IMR-90 (cell line): ENCODE measurements around the gene PCDHGB1. TPM values are rescaled to one million over a fixed set of nuclear protein-coding genes. Genes with fewer than 3 reads are reported as not detected.
"Not testable (repeated sequence)": the region's sequence is repeated elsewhere in the genome, so short reads cannot be mapped to it uniquely, and the experiment has no call there.

Experiments
- ATAC-seq: fragments of 200-7000 bp; cut with Tn5 transposase; 2 replicates; pipeline ENCODE4 v1.9.1; 2020; ENCODE audit warnings: low read depth, mild to moderate bottlenecking, moderate library complexity
- BruUV-seq: library from RNA; stranded (reverse); fragments of 400-500 nt; replicated peaks from 2 replicates; lab custom pipeline; 2021; lab: Mats Ljungman, UMichigan
- CTCF ChIA-PET: fragments of 300-600 bp; formaldehyde crosslinking; extraction: SDS; loops from one replicate; lab custom pipeline; 2021; ENCODE audit warnings: antibody characterized with exemption; lab: Yijun Ruan, JAX
- POLR2A ChIA-PET: fragments of 300-600 bp; sonication (Branson Sonifier 250); formaldehyde crosslinking; loops from one replicate; lab custom pipeline; 2022; ENCODE audit warnings: antibody characterized with exemption; ENCODE audit not compliant: unreplicated experiment; lab: Charles Lee
- DNase-seq: peaks from one replicate; pipeline ENCODE4 v3.0.0; 2013
- H2AFZ ChIP-seq: replicated peaks from 2 replicates; pipeline ENCODE3; 2013; ENCODE audit warnings: low read length, mild to moderate bottlenecking; ENCODE audit not compliant: poor library complexity
- H2AK5ac ChIP-seq: 2 replicates; pipeline ENCODE4 v1.6.1; 2013; ENCODE audit warnings: low read depth, low read length, inconsistent platforms
- H2AK9ac ChIP-seq: replicated peaks from 2 replicates; pipeline ENCODE3; 2013; ENCODE audit warnings: mild to moderate bottlenecking, low read depth, low read length, moderate library complexity; ENCODE audit not compliant: poor library complexity
- H2BK120ac ChIP-seq: 2 replicates; pipeline ENCODE4 v1.6.1; 2013; ENCODE audit warnings: low read depth, low read length, inconsistent platforms
- H2BK15ac ChIP-seq: 3 replicates; pipeline ENCODE4 v1.6.1; 2013; ENCODE audit warnings: low read depth, low read length, inconsistent platforms
- H2BK20ac ChIP-seq: 2 replicates; pipeline ENCODE4 v1.6.1; 2013; ENCODE audit warnings: low read depth, mild to moderate bottlenecking, inconsistent platforms, low read length, moderate library complexity
- H2BK5ac ChIP-seq: 2 replicates; pipeline ENCODE4 v1.6.1; 2013; ENCODE audit warnings: mild to moderate bottlenecking, low read depth, low read length, inconsistent platforms; ENCODE audit not compliant: poor library complexity, severe bottlenecking
- H3K14ac ChIP-seq: replicated peaks from 2 replicates; pipeline ENCODE4 v1.6.1; 2013; ENCODE audit warnings: low read depth, low read length, inconsistent platforms
- H3K18ac ChIP-seq: 2 replicates; pipeline ENCODE4 v1.6.1; 2013; ENCODE audit warnings: low read depth, low read length, control low read depth
- H3K23ac ChIP-seq: 2 replicates; pipeline ENCODE4 v1.6.1; 2013; ENCODE audit warnings: low read depth, low read length, inconsistent platforms
- H3K27ac ChIP-seq: 2 replicates; pipeline ENCODE4 v1.5.1; 2013; ENCODE audit warnings: mild to moderate bottlenecking, control low read depth, low read length; ENCODE audit not compliant: insufficient read depth
- H3K27me3 ChIP-seq: 2 replicates; pipeline ENCODE4 v1.6.1; 2013; ENCODE audit warnings: low read length; ENCODE audit not compliant: control insufficient read depth, insufficient read depth
- H3K36me3 ChIP-seq: 2 replicates; pipeline ENCODE4 v1.6.1; 2013; ENCODE audit warnings: low read length, mixed read lengths; ENCODE audit not compliant: control insufficient read depth, insufficient read depth
- H3K4ac ChIP-seq: 2 replicates; pipeline ENCODE4 v1.6.1; 2013; ENCODE audit warnings: low read depth, low read length, inconsistent platforms
- H3K4me1 ChIP-seq: 2 replicates; pipeline ENCODE4 v1.6.1; 2013; ENCODE audit warnings: low read length, mixed read lengths; ENCODE audit not compliant: control insufficient read depth, insufficient read depth
- H3K4me2 ChIP-seq: 2 replicates; pipeline ENCODE4 v1.6.1; 2013; ENCODE audit warnings: low read depth, mild to moderate bottlenecking, control low read depth, low read length, moderate library complexity
- H3K4me3 ChIP-seq: 2 replicates; pipeline ENCODE4 v1.5.1; 2013; ENCODE audit warnings: low read depth, mild to moderate bottlenecking, control low read depth, low read length, moderate library complexity; ENCODE audit not compliant: insufficient read depth
- H3K56ac ChIP-seq: 2 replicates; pipeline ENCODE4 v1.6.1; 2013; ENCODE audit warnings: low read length, inconsistent platforms; ENCODE audit not compliant: insufficient read depth; ENCODE audit errors: extremely low read depth
- H3K79me1 ChIP-seq, 2 experiments: 2 replicates each; pipeline ENCODE4 v1.6.1; 2013; ENCODE audit warnings: low read length in 2 of 2, inconsistent platforms in 1 of 2, low read depth in 1 of 2
- H3K9ac ChIP-seq: 2 replicates; pipeline ENCODE4 v1.6.1; 2013; ENCODE audit warnings: low read depth, low read length, control low read depth
- H3K9me1 ChIP-seq: 2 replicates; pipeline ENCODE4 v1.6.1; 2013; ENCODE audit warnings: low read length, inconsistent platforms; ENCODE audit not compliant: insufficient read depth
- H3K9me3 ChIP-seq: 2 replicates; pipeline ENCODE4 v1.6.1; 2013; ENCODE audit warnings: low read length; ENCODE audit not compliant: control insufficient read depth, insufficient read depth
- H4K20me1 ChIP-seq: 2 replicates; pipeline ENCODE4 v1.6.1; 2013; ENCODE audit warnings: low read length, inconsistent platforms; ENCODE audit not compliant: insufficient read depth
- H4K5ac ChIP-seq: 2 replicates; pipeline ENCODE4 v1.6.1; 2013; ENCODE audit warnings: mild to moderate bottlenecking, low read depth, low read length, control low read depth
- H4K8ac ChIP-seq, 2 experiments: 2 replicates each; pipeline ENCODE4 v1.6.1; 2013; ENCODE audit warnings: low read depth in 2 of 2, low read length in 2 of 2, control low read depth in 1 of 2, inconsistent platforms in 1 of 2
- H4K91ac ChIP-seq: 2 replicates; pipeline ENCODE4 v1.6.1; 2013; ENCODE audit warnings: low read depth, low read length, inconsistent platforms; ENCODE audit not compliant: insufficient read depth
- CHD1 ChIP-seq: IDR thresholded peaks from 2 replicates; pipeline ENCODE4 v1.6.1; 2012; ENCODE audit warnings: low read depth, low read length, improper control_type of control experiment
- ELK1 ChIP-seq: fragments of 150-350 bp; IDR thresholded peaks from 2 replicates; pipeline ENCODE4 v1.6.1; 2016; ENCODE audit warnings: low read depth, mild to moderate bottlenecking, low read length, moderate library complexity, borderline replicate concordance
- MAFK ChIP-seq: IDR thresholded peaks from 2 replicates; pipeline ENCODE4 v1.6.1; 2012; ENCODE audit warnings: low read depth, low read length, improper control_type of control experiment
- MAZ ChIP-seq: IDR thresholded peaks from 2 replicates; pipeline ENCODE4 v1.6.1; 2012; ENCODE audit warnings: low read depth, mild to moderate bottlenecking, low read length, improper control_type of control experiment, moderate library complexity, borderline replicate concordance
- MXI1 ChIP-seq: IDR thresholded peaks from 2 replicates; pipeline ENCODE4 v1.6.1; 2012; ENCODE audit warnings: low read depth, mild to moderate bottlenecking, low read length, moderate library complexity, borderline replicate concordance
- WGBS, 2 experiments: methylation state at CpG; one replicate each; pipeline versions ENCODE4 v1.1.5 to v1.1.7; 2013; ENCODE audit warnings: missing lambda C conversion rate in 2 of 2; ENCODE audit not compliant: insufficient read length in 1 of 2; ENCODE audit errors: extremely low coverage in 2 of 2; 5-methylcytosine and 5-hydroxymethylcytosine counted together
- dilution Hi-C: fragments of 300-500 bp; cut with HindIII; formaldehyde crosslinking; loops from one replicate; pipeline ENCODE4 v1.14.3; 2018; ENCODE audit warnings: low sequenced_read_pairs; ENCODE audit not compliant: unreplicated experiment
- in situ Hi-C: fragments of 300-500 bp; cut with MboI; formaldehyde crosslinking; loops from 3 replicates; pipeline ENCODE4 v1.14.3; 2019; ENCODE audit warnings: low sequenced_read_pairs, inconsistent platforms, mixed read lengths
- intact Hi-C: fragments of 100-400 bp; cut with micrococcal nuclease; formaldehyde crosslinking; loops from 2 replicates; pipeline ENCODE4 v1.10.0; 2022
- polyA plus RNA-seq, 3 experiments: library from polyadenylated mRNA; depleted of rRNA; stranded (reverse); fragments of >200 nt; gene quantifications; 2 replicates each; pipeline ENCODE4 v1.2.3, GENCODE V29; 2012; ENCODE audit warnings: low replicate concordance in 1 of 3
- total RNA-seq: library from RNA; depleted of rRNA; stranded (reverse); fragments of >200 nt; gene quantifications from 2 replicates; pipeline ENCODE4 v1.2.3, GENCODE V29; 2012

The PCDHGB1 gene
- total and polyA plus RNA-seq, 2 of the 4 experiments (the other 2 are of a cell fraction), result 1.9 to 3.6 TPM

GRCh38 chr5:141393267-141393666 lies 43.4 kb downstream of the PCDHGB1 start:
- no peaks in the 10 kb centered on the region for H4K20me1 ChIP-seq
- H2AFZ ChIP-seq, result no peak overlapping the region
- H3K56ac ChIP-seq, result no peak overlapping the region
- H2BK15ac ChIP-seq, result no peak overlapping the region
- H3K9me1 ChIP-seq, result no peaks in the 10 kb centered on the region
- BruUV-seq, result no TSS peak
- H2AK5ac ChIP-seq, result no peak overlapping the region
- peaks cover 24% of the 10 kb centered on the region for H3K36me3 ChIP-seq
- DNase-seq, result no peak
- no peak overlapping the region for H3K4me2 ChIP-seq
- no peak overlapping the region for H3K18ac ChIP-seq
- H3K4ac ChIP-seq, result no peak overlapping the region
- no peak overlapping the region for H3K23ac ChIP-seq
- no peak overlapping the region for H2BK5ac ChIP-seq
- no peak overlapping the region for H2AK9ac ChIP-seq
- dilution Hi-C loops, result no loop called here
- no peak overlapping the region for H4K91ac ChIP-seq
- H3K9ac ChIP-seq, result no peak overlapping the region
- ChIA-PET POLR2A (no interaction called here), CTCF (no interaction called here)
- no peak overlapping the region for H3K27ac ChIP-seq
- TF ChIP-seq MAZ, result no peak
- no peak for TF ChIP-seq ELK1
- TF ChIP-seq MXI1, result no peak
- no peak for TF ChIP-seq CHD1
- no peak for TF ChIP-seq MAFK
- in situ Hi-C loops, result no loop called here
- WGBS, 2 experiments, result 47% methylated on average over 13 of the region's 21 CpGs; no CpG with 5 or more reads in 1 of the 2 experiments
- no peak overlapping the region for H4K8ac ChIP-seq
- peaks cover 1% of the 10 kb centered on the region; the same call in 1 of the 2 replicates for H3K4me1 ChIP-seq
- no peak overlapping the region for H2BK120ac ChIP-seq
- H3K4me3 ChIP-seq, result no peak overlapping the region
- intact Hi-C loops, result no loop called here
- no peak overlapping the region for H2BK20ac ChIP-seq
- ATAC-seq, result no peak
- H3K27me3 ChIP-seq, result no peaks in the 10 kb centered on the region
- peaks cover 48% of the 10 kb centered on the region for H3K9me3 ChIP-seq
- H3K14ac ChIP-seq, result no peak overlapping the region
- H3K79me1 ChIP-seq, result peaks cover 5 to 7% of the 10 kb centered on the region in 2 experiments; a peak in 3 of 4 replicates
- no peak overlapping the region for H4K5ac ChIP-seq

GRCh38 chr5:141394401-141395187 lies 44.7 kb downstream of the PCDHGB1 start:
- H3K14ac ChIP-seq, in situ Hi-C loops, H2BK15ac ChIP-seq, H2BK120ac ChIP-seq, H3K4me3 ChIP-seq, H3K4me2 ChIP-seq, DNase-seq, H3K27me3 ChIP-seq, H3K27ac ChIP-seq, H2BK5ac ChIP-seq, H4K8ac ChIP-seq, H4K20me1 ChIP-seq, H3K56ac ChIP-seq, H2AFZ ChIP-seq, H3K9ac ChIP-seq, H3K4ac ChIP-seq, BruUV-seq, H4K5ac ChIP-seq, H2AK9ac ChIP-seq, H4K91ac ChIP-seq, intact Hi-C loops, H3K79me1 ChIP-seq, H3K9me1 ChIP-seq, H2BK20ac ChIP-seq, H2AK5ac ChIP-seq, dilution Hi-C loops, POLR2A ChIA-PET, H3K18ac ChIP-seq, H3K4me1 ChIP-seq, H3K23ac ChIP-seq, ATAC-seq: not testable (repeated sequence)
- WGBS, 2 experiments, result 30% methylated on average over 2 of the region's 53 CpGs; no CpG with 5 or more reads in 1 of the 2 experiments
- Histone ChIP-seq H3K36me3 (peaks cover 23% of the 10 kb centered on the region), H3K9me3 (peaks cover 46% of the 10 kb centered on the region)
- CTCF ChIA-PET, result interaction anchor here (0.6 kb wide), 1 partner anchor 202 kb away, joined by 3 read pairs; no protein-coding TSS in a partner anchor
